ENCODE results near the gene ANKRD34A. TPM values are rescaled to one million over a fixed set of nuclear protein-coding genes. Genes with fewer than 3 reads are reported as not detected.

Gene ANKRD34A
- total and polyA plus RNA-seq, 2 experiments from 2014 or later, result 0.76 to 0.90 TPM

DNA sequence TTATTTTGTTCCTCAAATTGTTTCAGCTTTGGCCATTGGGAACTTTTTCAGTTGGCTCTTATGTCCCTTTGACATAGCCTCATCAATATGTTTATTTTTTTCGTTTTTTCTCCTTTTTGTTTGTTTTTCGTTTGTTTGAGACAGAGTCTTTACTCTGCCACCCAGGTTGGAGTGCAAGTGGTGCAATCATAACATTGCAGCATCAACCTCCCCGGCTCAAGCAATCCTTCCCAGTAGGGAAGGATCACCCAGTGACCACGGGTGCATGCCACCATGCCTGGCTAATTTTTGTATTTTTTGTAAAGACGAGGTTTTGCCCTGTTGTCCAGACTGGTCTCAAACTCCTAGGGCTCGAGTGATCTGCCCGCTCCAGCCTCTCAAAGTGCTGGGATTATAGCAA, 8.2 kb upstream of the ANKRD34A start:
- Histone ChIP-seq H2AFZ (no peak overlapping the region), H3K4me2 (no peak overlapping the region), H3K27ac (no peak overlapping the region), H3K9me3 (ENCODE audit: low read depth) (no peaks in the 10 kb centered on the region), H4K20me1 (ENCODE audit: insufficient read depth, poor library complexity, severe bottlenecking) (no peaks in the 10 kb centered on the region), H3K27me3 (no peaks in the 10 kb centered on the region), H3K4me1 (ENCODE audit: insufficient read depth) (peaks cover under 1% of the 10 kb centered on the region), H3K79me2 (peaks cover 1% of the 10 kb centered on the region), H3K9me2 (replicated peaks; ENCODE audit: insufficient read depth) (no peaks in the 10 kb centered on the region), H3K36me3 (replicated peaks; ENCODE audit: insufficient read depth, low read depth) (no peaks in the 10 kb centered on the region), H3K4me3 (no peak overlapping the region)
- TF ChIP-seq CTCF (IDR thresholded peaks at IDR 0.05; ENCODE audit: poor library complexity) (no peak), EZH2 (IDR thresholded peaks at IDR 0.05; ENCODE audit: borderline replicate concordance) (no peak)
- DNase-seq (ENCODE audit: low spot score), result no peak
- 82% methylated on average over 7 of the region's 7 CpGs for WGBS (ENCODE audit: low lambda C conversion rate, missing lambda C conversion rate)

- H3K79me2 ChIP-seq, result peaks cover 5% of the 10 kb centered on the region
- H3K27me3 ChIP-seq, result peaks cover 9% of the 10 kb centered on the region
- no peaks in the 10 kb centered on the region for H4K20me1 ChIP-seq (ENCODE audit: insufficient read depth, poor library complexity, severe bottlenecking)
- no peaks in the 10 kb centered on the region for H3K36me3 ChIP-seq (replicated peaks; ENCODE audit: insufficient read depth, low read depth)
- H3K27ac ChIP-seq, result no peak overlapping the region
- TF ChIP-seq EZH2 (IDR thresholded peaks at IDR 0.05; ENCODE audit: borderline replicate concordance) (no peak), CTCF (IDR thresholded peaks at IDR 0.05; ENCODE audit: poor library complexity) (no peak), EZH2phosphoT487 (IDR thresholded peaks at IDR 0.05; ENCODE audit: low read depth, severe bottlenecking, unreplicated experiment) (no peak)
- H2AFZ ChIP-seq, result no peak overlapping the region
- H3K9me3 ChIP-seq (ENCODE audit: low read depth), result no peaks in the 10 kb centered on the region
- H3K4me3 ChIP-seq, result no peak overlapping the region
- WGBS (ENCODE audit: low lambda C conversion rate, missing lambda C conversion rate), result 87% methylated on average over 2 of the region's 2 CpGs
- H3K9me2 ChIP-seq (replicated peaks; ENCODE audit: insufficient read depth), result no peaks in the 10 kb centered on the region
- peaks cover 17% of the 10 kb centered on the region for H3K4me1 ChIP-seq (ENCODE audit: insufficient read depth)
- H3K4me2 ChIP-seq, result no peak overlapping the region
- no peak for DNase-seq (ENCODE audit: low spot score)
These were observed 2.9 kb upstream of the ANKRD34A start for GRCh38 chr1:145967288-145967687.

DNA sequence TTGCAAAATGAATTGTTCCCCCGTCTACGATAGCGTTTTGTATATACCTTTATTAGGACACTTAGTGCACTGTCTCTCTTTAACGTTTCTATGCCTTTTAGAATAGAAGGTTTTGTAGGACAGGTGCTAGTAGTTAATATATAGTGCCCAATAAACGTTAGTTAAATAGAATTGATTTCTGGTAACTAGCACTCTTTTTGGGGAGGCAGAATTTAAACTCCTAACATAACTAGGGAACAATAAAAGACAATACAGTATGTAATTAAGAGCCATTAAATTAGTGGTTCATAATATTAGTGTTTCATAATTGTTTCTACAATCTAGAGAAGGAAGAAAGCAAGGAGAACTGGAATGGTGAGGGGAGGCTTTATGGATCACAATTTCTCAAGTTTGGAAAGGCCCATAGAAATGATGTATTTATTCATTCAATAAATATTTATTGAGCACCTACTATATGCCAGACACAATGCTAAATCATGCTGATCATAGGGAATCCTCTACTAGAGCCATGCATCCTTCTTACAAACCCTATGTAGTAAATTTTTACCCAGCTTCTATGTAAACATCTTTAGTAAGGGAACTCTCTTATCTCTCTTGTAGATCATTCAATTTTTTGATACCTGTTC, 857 bp upstream of the ANKRD34A start:
- peaks cover 14% of the 10 kb centered on the region for H3K27me3 ChIP-seq
- H3K4me2 ChIP-seq, result peak overlapping the region; percentile 94
- no peaks in the 10 kb centered on the region for H3K36me3 ChIP-seq (replicated peaks; ENCODE audit: insufficient read depth, low read depth)
- H2AFZ ChIP-seq, result peak overlapping the region; percentile 70
- H3K4me3 ChIP-seq, result peak overlapping the region; percentile 27
- TF ChIP-seq EZH2 (IDR thresholded peaks at IDR 0.05; ENCODE audit: borderline replicate concordance), result no peak
- TF ChIP-seq EZH2phosphoT487 (IDR thresholded peaks at IDR 0.05; ENCODE audit: low read depth, severe bottlenecking, unreplicated experiment), result no peak
- TF ChIP-seq CTCF (IDR thresholded peaks at IDR 0.05; ENCODE audit: poor library complexity), result no peak
- no peaks in the 10 kb centered on the region for H4K20me1 ChIP-seq (ENCODE audit: insufficient read depth, poor library complexity, severe bottlenecking)
- H3K9me3 ChIP-seq (ENCODE audit: low read depth), result no peaks in the 10 kb centered on the region
- peak overlapping the region; percentile 89 for H3K27ac ChIP-seq
- WGBS (ENCODE audit: low lambda C conversion rate, missing lambda C conversion rate), result 15% methylated on average over 5 of the region's 5 CpGs
- H3K4me1 ChIP-seq (ENCODE audit: insufficient read depth), result peaks cover 32% of the 10 kb centered on the region
- H3K9me2 ChIP-seq (replicated peaks; ENCODE audit: insufficient read depth), result no peaks in the 10 kb centered on the region
- no peak for DNase-seq (ENCODE audit: low spot score)
- H3K79me2 ChIP-seq, result peaks cover 5% of the 10 kb centered on the region
